ENCODE results near the gene CORIN.

CORIN gene

GRCh38 chr4:47664051-47664826 is 173.6 kb downstream of the CORIN start:
- Histone ChIP-seq H3K9me3 (ENCODE audit: control insufficient read depth, low read length) (no peaks in the 10 kb centered on the region), H3K27ac (ENCODE audit: low read depth, low read length, severe bottlenecking) (no peak overlapping the region), H3K4me1 (ENCODE audit: control insufficient read depth, insufficient read depth, low read length, poor library complexity, severe bottlenecking) (no peaks in the 10 kb centered on the region), H3K4me3 (ENCODE audit: extremely low read depth, insufficient read depth, low read length, poor library complexity, severe bottlenecking) (no peak overlapping the region), H3K36me3 (ENCODE audit: control insufficient read depth, insufficient read depth, low read length) (no peaks in the 10 kb centered on the region)
- 92 to 93% methylated on average over 6 of the region's 8 CpGs for WGBS, 2 experiments (ENCODE audit: insufficient coverage in 2 of 2)

DNA sequence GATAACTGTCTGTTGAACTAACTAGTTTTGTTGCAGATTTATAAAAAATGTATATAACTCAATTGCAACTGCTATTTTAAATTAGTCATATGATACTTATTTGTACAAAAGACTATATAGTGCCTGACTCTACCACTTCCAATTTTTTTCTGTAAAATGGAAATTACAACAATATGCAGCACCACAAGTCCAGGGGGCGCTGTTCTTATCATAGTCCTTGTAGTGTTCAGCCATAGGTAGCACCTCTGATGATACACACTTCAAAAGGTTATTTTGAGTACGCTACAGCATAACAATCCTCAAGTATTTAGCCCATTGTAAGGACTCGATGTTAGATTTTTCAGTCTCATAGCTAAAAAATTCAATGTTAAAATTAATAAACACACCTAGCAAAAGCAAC is 174.9 kb downstream of the CORIN start:
- Histone ChIP-seq H3K36me3 (ENCODE audit: control insufficient read depth, insufficient read depth, low read length) (no peaks in the 10 kb centered on the region), H3K4me3 (ENCODE audit: extremely low read depth, insufficient read depth, low read length, poor library complexity, severe bottlenecking) (no peak overlapping the region), H3K27ac (ENCODE audit: low read depth, low read length, severe bottlenecking) (no peak overlapping the region), H3K4me1 (ENCODE audit: control insufficient read depth, insufficient read depth, low read length, poor library complexity, severe bottlenecking) (no peaks in the 10 kb centered on the region), H3K9me3 (ENCODE audit: control insufficient read depth, low read length) (no peaks in the 10 kb centered on the region)
- WGBS, 2 experiments (ENCODE audit: insufficient coverage in 2 of 2), result 71% methylated on average over 1 of the region's 3 CpGs; no CpG with 5 or more reads in 1 of the 2 experiments

DNA sequence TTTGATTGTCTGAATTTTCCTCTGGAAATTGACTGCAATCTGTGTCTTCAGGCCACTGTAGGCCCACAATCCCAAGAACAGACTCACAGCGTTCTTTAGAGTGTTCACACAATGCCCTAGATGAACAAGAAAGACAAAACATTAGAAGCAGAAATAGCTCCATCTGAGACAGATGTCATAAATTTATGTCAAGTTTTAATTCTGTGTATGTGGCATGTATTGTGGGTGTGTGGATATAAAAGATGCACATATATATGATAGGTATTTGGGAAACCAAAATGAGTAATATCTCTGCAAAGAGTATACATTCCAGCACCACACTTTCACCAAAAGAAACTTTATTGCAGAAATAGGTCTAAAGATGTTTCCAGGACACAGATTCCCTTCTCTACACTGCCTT is 176.1 kb downstream of the CORIN start:
- Histone ChIP-seq H3K36me3 (ENCODE audit: control insufficient read depth, insufficient read depth, low read length) (no peaks in the 10 kb centered on the region), H3K27ac (ENCODE audit: low read depth, low read length, severe bottlenecking) (no peak overlapping the region), H3K9me3 (ENCODE audit: control insufficient read depth, low read length) (no peaks in the 10 kb centered on the region), H3K4me1 (ENCODE audit: control insufficient read depth, insufficient read depth, low read length, poor library complexity, severe bottlenecking) (no peaks in the 10 kb centered on the region), H3K4me3 (ENCODE audit: extremely low read depth, insufficient read depth, low read length, poor library complexity, severe bottlenecking) (no peak overlapping the region)
- no CpG with 5 or more reads among the region's 1 CpG for WGBS, 2 experiments (ENCODE audit: insufficient coverage in 2 of 2)

GRCh38 chr4:47659342-47659741 is 178.5 kb downstream of the CORIN start:
- H3K4me3 ChIP-seq (ENCODE audit: extremely low read depth, insufficient read depth, low read length, poor library complexity, severe bottlenecking), result no peak overlapping the region
- no peak overlapping the region for H3K27ac ChIP-seq (ENCODE audit: low read depth, low read length, severe bottlenecking)
- no peaks in the 10 kb centered on the region for H3K9me3 ChIP-seq (ENCODE audit: control insufficient read depth, low read length)
- WGBS, 2 experiments (ENCODE audit: insufficient coverage in 2 of 2), result 80 to 100% methylated on average over 1 of the region's 1 CpG
- no peaks in the 10 kb centered on the region for H3K36me3 ChIP-seq (ENCODE audit: control insufficient read depth, insufficient read depth, low read length)
- H3K4me1 ChIP-seq (ENCODE audit: control insufficient read depth, insufficient read depth, low read length, poor library complexity, severe bottlenecking), result no peaks in the 10 kb centered on the region

- 89 to 93% methylated on average over 2 of the region's 3 CpGs for WGBS, 2 experiments (ENCODE audit: insufficient coverage in 2 of 2)
- Histone ChIP-seq H3K4me3 (ENCODE audit: extremely low read depth, insufficient read depth, low read length, poor library complexity, severe bottlenecking) (no peak overlapping the region), H3K36me3 (ENCODE audit: control insufficient read depth, insufficient read depth, low read length) (no peaks in the 10 kb centered on the region), H3K27ac (ENCODE audit: low read depth, low read length, severe bottlenecking) (no peak overlapping the region), H3K9me3 (ENCODE audit: control insufficient read depth, low read length) (no peaks in the 10 kb centered on the region), H3K4me1 (ENCODE audit: control insufficient read depth, insufficient read depth, low read length, poor library complexity, severe bottlenecking) (no peaks in the 10 kb centered on the region)
Measured at GRCh38 chr4:47654972-47655693, 182.7 kb downstream of the CORIN start.

GRCh38 chr4:47652092-47652491 is 185.8 kb downstream of the CORIN start:
- 87% methylated on average over 2 of the region's 2 CpGs; no CpG with 5 or more reads in 1 of the 2 experiments for WGBS, 2 experiments (ENCODE audit: insufficient coverage in 2 of 2)

DNA sequence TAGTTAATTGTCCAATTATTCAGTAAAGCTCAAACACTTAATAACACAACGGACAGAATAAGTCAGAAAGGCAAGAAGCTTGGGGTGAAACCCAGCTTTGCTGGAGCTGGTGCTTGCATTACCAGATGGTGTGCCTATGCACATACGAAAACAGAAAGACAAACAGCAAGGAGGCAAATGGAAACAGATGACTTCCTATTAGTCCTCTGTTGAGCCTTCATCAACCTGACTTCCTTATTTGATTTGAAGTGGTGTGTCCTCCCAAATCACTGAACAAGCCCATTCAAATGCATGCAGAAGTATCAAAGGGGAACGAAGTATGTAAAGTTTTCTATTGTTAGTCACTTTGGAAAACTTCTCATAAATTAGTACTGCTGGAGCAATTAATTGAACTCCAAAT is 186.6 kb downstream of the CORIN start:
- no peak overlapping the region for H3K4me3 ChIP-seq (ENCODE audit: extremely low read depth, insufficient read depth, low read length, poor library complexity, severe bottlenecking)
- H3K27ac ChIP-seq (ENCODE audit: low read depth, low read length, severe bottlenecking), result no peak overlapping the region
- WGBS, 2 experiments (ENCODE audit: insufficient coverage in 2 of 2), result 70 to 87% methylated on average over 2 of the region's 3 CpGs

More at GRCh38 chr4:47652092-47652491, 185.8 kb downstream of the CORIN start:
- H3K9me3 ChIP-seq (ENCODE audit: control insufficient read depth, low read length), result no peaks in the 10 kb centered on the region
- no peak overlapping the region for H3K4me3 ChIP-seq (ENCODE audit: extremely low read depth, insufficient read depth, low read length, poor library complexity, severe bottlenecking)
- H3K36me3 ChIP-seq (ENCODE audit: control insufficient read depth, insufficient read depth, low read length), result no peaks in the 10 kb centered on the region
- H3K27ac ChIP-seq (ENCODE audit: low read depth, low read length, severe bottlenecking), result no peak overlapping the region
- no peaks in the 10 kb centered on the region for H3K4me1 ChIP-seq (ENCODE audit: control insufficient read depth, insufficient read depth, low read length, poor library complexity, severe bottlenecking)

GRCh38 chr4:47650584-47651130 is 187.2 kb downstream of the CORIN start:
- no peaks in the 10 kb centered on the region for H3K36me3 ChIP-seq (ENCODE audit: control insufficient read depth, insufficient read depth, low read length)

More for the DNA sequence above, 186.6 kb downstream of the CORIN start:
- Histone ChIP-seq H3K4me1 (ENCODE audit: control insufficient read depth, insufficient read depth, low read length, poor library complexity, severe bottlenecking) (no peaks in the 10 kb centered on the region), H3K9me3 (ENCODE audit: control insufficient read depth, low read length) (no peaks in the 10 kb centered on the region), H3K36me3 (ENCODE audit: control insufficient read depth, insufficient read depth, low read length) (no peaks in the 10 kb centered on the region)

DNA sequence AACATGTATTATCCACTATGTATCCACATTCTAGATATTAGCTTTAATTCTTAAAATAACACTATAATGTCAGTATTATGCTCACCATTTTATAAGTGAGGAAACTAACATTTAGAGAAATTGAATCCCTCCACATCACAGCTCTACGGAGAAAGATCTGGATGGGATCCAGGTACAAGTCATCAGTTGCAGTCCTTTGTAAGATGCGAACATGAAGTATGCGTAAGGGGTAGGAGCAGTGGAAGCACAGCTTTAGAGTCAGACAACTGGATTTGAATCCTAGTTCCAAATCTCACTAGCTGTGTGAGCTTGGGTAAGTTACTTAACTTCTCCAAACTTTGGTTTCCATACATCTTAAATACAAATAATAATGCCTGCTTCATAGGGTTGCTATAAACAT is 190.3 kb downstream of the CORIN start:
- H3K4me1 ChIP-seq (ENCODE audit: control insufficient read depth, insufficient read depth, low read length, poor library complexity, severe bottlenecking), result no peaks in the 10 kb centered on the region
- H3K9me3 ChIP-seq (ENCODE audit: control insufficient read depth, low read length), result no peaks in the 10 kb centered on the region
- no peaks in the 10 kb centered on the region for H3K36me3 ChIP-seq (ENCODE audit: control insufficient read depth, insufficient read depth, low read length)
- no peak overlapping the region for H3K27ac ChIP-seq (ENCODE audit: low read depth, low read length, severe bottlenecking)
- H3K4me3 ChIP-seq (ENCODE audit: extremely low read depth, insufficient read depth, low read length, poor library complexity, severe bottlenecking), result no peak overlapping the region
- WGBS, 2 experiments (ENCODE audit: insufficient coverage in 2 of 2), result 90% methylated on average over 2 to 3 of the region's 3 CpGs

More at GRCh38 chr4:47650584-47651130, 187.2 kb downstream of the CORIN start:
- H3K4me1 ChIP-seq (ENCODE audit: control insufficient read depth, insufficient read depth, low read length, poor library complexity, severe bottlenecking), result no peaks in the 10 kb centered on the region
- no peak overlapping the region for H3K4me3 ChIP-seq (ENCODE audit: extremely low read depth, insufficient read depth, low read length, poor library complexity, severe bottlenecking)
- 91 to 95% methylated on average over 1 to 2 of the region's 2 CpGs for WGBS, 2 experiments (ENCODE audit: insufficient coverage in 2 of 2)
- H3K27ac ChIP-seq (ENCODE audit: low read depth, low read length, severe bottlenecking), result no peak overlapping the region
- H3K9me3 ChIP-seq (ENCODE audit: control insufficient read depth, low read length), result no peaks in the 10 kb centered on the region

DNA sequence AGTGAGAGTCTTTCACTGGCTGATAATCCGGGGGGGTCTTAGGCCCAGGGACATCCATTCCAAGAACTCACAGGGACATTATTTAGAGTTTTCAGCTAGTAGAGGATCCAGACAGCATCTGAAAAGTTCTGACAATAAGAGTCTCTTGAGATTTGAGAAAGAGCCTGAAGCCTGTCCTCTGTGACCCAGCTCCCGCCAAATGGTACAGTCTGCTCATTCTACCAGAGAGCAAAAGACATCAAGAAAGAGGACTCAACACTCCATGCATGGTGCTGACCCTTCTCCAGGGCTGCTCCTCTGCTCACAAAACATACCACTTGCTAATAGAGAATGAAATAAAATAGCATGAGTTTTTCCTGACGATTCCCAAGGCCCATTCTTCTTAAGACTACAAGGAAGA is 190.8 kb downstream of the CORIN start:
- H3K9me3 ChIP-seq (ENCODE audit: control insufficient read depth, low read length), result no peaks in the 10 kb centered on the region
- no peak overlapping the region for H3K4me3 ChIP-seq (ENCODE audit: extremely low read depth, insufficient read depth, low read length, poor library complexity, severe bottlenecking)
- H3K36me3 ChIP-seq (ENCODE audit: control insufficient read depth, insufficient read depth, low read length), result no peaks in the 10 kb centered on the region
- H3K4me1 ChIP-seq (ENCODE audit: control insufficient read depth, insufficient read depth, low read length, poor library complexity, severe bottlenecking), result no peaks in the 10 kb centered on the region
- WGBS, 2 experiments (ENCODE audit: insufficient coverage in 2 of 2), result 95 to 100% methylated on average over 1 to 3 of the region's 3 CpGs
- H3K27ac ChIP-seq (ENCODE audit: low read depth, low read length, severe bottlenecking), result no peak overlapping the region
